HepG2 (cell line): Measurements from ENCODE around the gene POLR1G. TPM values are rescaled to one million over a fixed set of nuclear protein-coding genes. Genes with fewer than 3 reads are reported as not detected.

ENCODE experiments used
- DBP ChIP-seq: sonication (generic); formaldehyde crosslinking; IDR thresholded peaks from 2 replicates; pipeline ENCODE4 v1.4.0; 2020; ENCODE audit warnings: missing genetic modification reagents; ENCODE audit errors: not compliant biosample characterization
- EHMT2 ChIP-seq: fragments of 200-600 bp; sonication (generic); IDR thresholded peaks from 2 replicates; pipeline ENCODE4 v1.7.0; 2017; ENCODE audit warnings: antibody characterized with exemption, low read depth, low read length, borderline replicate concordance
- FOXP1 ChIP-seq, 2 experiments: fragments of 450-650 bp in 1 of 2; IDR thresholded peaks; 2 replicates each; pipeline ENCODE4 v1.6.1; 2017 to 2018; ENCODE audit warnings: antibody characterized with exemption in 1 of 2
- GABPA ChIP-seq, 2 experiments: IDR thresholded peaks; 2 replicates each; pipeline ENCODE4 v1.6.1; 2011 to 2016; ENCODE audit warnings: low read depth in 2 of 2, low read length in 1 of 2, missing biosample characterization in 1 of 2, missing genetic modification characterization in 1 of 2
- KDM1A ChIP-seq: IDR thresholded peaks from 2 replicates; pipeline ENCODE4 v1.6.1; 2016; ENCODE audit warnings: missing compliant biosample characterization
- LCORL ChIP-seq, 2 experiments: fragments of 450-650 bp in 1 of 2; sonication (generic) in 1 of 2; formaldehyde crosslinking in 1 of 2; IDR thresholded peaks; 2 replicates each; pipeline versions ENCODE4 v1.5.0 to v1.6.1; 2017 to 2020; ENCODE audit warnings: antibody characterized with exemption in 1 of 2, missing genetic modification reagents in 1 of 2
- MBD4 ChIP-seq: IDR thresholded peaks from 2 replicates; pipeline ENCODE4 v1.6.1; 2012; ENCODE audit warnings: low read length, inconsistent platforms, borderline replicate concordance
- NFIB ChIP-seq: sonication (generic); formaldehyde crosslinking; IDR thresholded peaks from 2 replicates; pipeline ENCODE4 v1.9.0; 2021; ENCODE audit warnings: missing genetic modification reagents, mild to moderate bottlenecking, borderline replicate concordance
- NFKBIZ ChIP-seq: IDR thresholded peaks from 2 replicates; pipeline ENCODE4 v1.6.1; 2018; ENCODE audit warnings: missing genetic modification reagents, missing compliant biosample characterization
- PBX3 ChIP-seq: sonication (generic); formaldehyde crosslinking; IDR thresholded peaks from 2 replicates; pipeline ENCODE4 v1.8.1; 2023; ENCODE audit warnings: missing genetic modification reagents, inconsistent platforms, borderline replicate concordance
- SATB2 ChIP-seq: sonication (generic); formaldehyde crosslinking; IDR thresholded peaks from 2 replicates; pipeline ENCODE4 v1.5.0; 2020; ENCODE audit warnings: missing genetic modification reagents
- SIX1 ChIP-seq: sonication (generic); formaldehyde crosslinking; IDR thresholded peaks from 2 replicates; pipeline ENCODE4 v1.4.0; 2020; ENCODE audit warnings: missing genetic modification reagents, borderline replicate concordance
- TBP ChIP-seq: sonication (generic); formaldehyde crosslinking; IDR thresholded peaks from 2 replicates; pipeline ENCODE4 v1.5.0; 2020; ENCODE audit warnings: missing genetic modification reagents
- U2AF2 ChIP-seq: fragments of 200-400 bp; formaldehyde crosslinking; IDR thresholded peaks from 2 replicates; pipeline ENCODE4 v1.6.1; 2017; ENCODE audit warnings: low read depth, mild to moderate bottlenecking, low read length
- ZC3H13 ChIP-seq: sonication (generic); formaldehyde crosslinking; IDR thresholded peaks from 2 replicates; pipeline ENCODE4 v1.8.1; 2023; ENCODE audit warnings: mild to moderate bottlenecking, missing genetic modification reagents, moderate library complexity
- ZMYM3 ChIP-seq: sonication (generic); formaldehyde crosslinking; IDR thresholded peaks from 2 replicates; pipeline ENCODE4 v1.5.1; 2020; ENCODE audit warnings: mild to moderate bottlenecking, missing genetic modification reagents
- ZNF136 ChIP-seq: sonication (generic); formaldehyde crosslinking; IDR thresholded peaks from 2 replicates; pipeline ENCODE4 v1.8.1; 2022; ENCODE audit warnings: low read depth, mild to moderate bottlenecking, moderate library complexity, missing genetic modification reagents
- ZNF414 ChIP-seq: sonication (generic); formaldehyde crosslinking; IDR thresholded peaks from 2 replicates; pipeline ENCODE4 v1.5.0; 2020; ENCODE audit warnings: missing genetic modification reagents
- ZNF44 ChIP-seq: sonication (generic); formaldehyde crosslinking; IDR thresholded peaks from 2 replicates; pipeline ENCODE4 v1.5.1; 2020; ENCODE audit warnings: mild to moderate bottlenecking, missing genetic modification reagents
- ZNF776 ChIP-seq: sonication (generic); formaldehyde crosslinking; IDR thresholded peaks from 2 replicates; pipeline ENCODE4 v1.4.0; 2020; ENCODE audit warnings: mild to moderate bottlenecking, missing genetic modification reagents
- ZNF83 ChIP-seq: sonication (generic); formaldehyde crosslinking; IDR thresholded peaks from 2 replicates; pipeline ENCODE4 v1.4.0; 2020; ENCODE audit warnings: missing genetic modification reagents, mild to moderate bottlenecking, borderline replicate concordance
- polyA plus RNA-seq, 8 experiments: library from polyadenylated mRNA; depleted of rRNA in 3 of 8; stranded (reverse) in 7 of 8; unstranded in 1 of 8; fragments of >200 nt; fragmentation: Illumina TruSeq in 4 of 8; extraction: Trizol in 4 of 8; gene quantifications; 2 replicates each; pipeline versions ENCODE4 v1.2.1 to v1.2.3, GENCODE V29; 2011 to 2016; ENCODE audit warnings: low read depth in 4 of 8, missing spikeins in 1 of 8, mixed read lengths in 1 of 8; ENCODE audit not compliant: insufficient read depth in 1 of 8
- total RNA-seq, 5 experiments: library from RNA; depleted of rRNA; stranded (reverse); fragments of >200 nt; fragmentation: Illumina TruSeq; extraction: Trizol; gene quantifications; 2 replicates each; pipeline ENCODE4 v1.2.3, GENCODE V29; 2016; ENCODE audit warnings: low read depth in 1 of 5
- TF ChIP-seq, protein P1 (sequence below): IDR thresholded peaks from 2 replicates; pipeline ENCODE4 v1.6.1; 2016; ENCODE audit warnings: low read depth, borderline replicate concordance
- TF ChIP-seq, protein P2 (sequence below): sonication (generic); formaldehyde crosslinking; IDR thresholded peaks from 2 replicates; pipeline ENCODE4 v1.4.0; 2020; ENCODE audit warnings: missing genetic modification reagents, borderline replicate concordance
- TF ChIP-seq, protein P3 (sequence below): sonication (generic); formaldehyde crosslinking; IDR thresholded peaks from 2 replicates; pipeline ENCODE4 v1.4.0; 2020; ENCODE audit warnings: mild to moderate bottlenecking, missing genetic modification reagents

The POLR1G gene
- total and polyA plus RNA-seq, 2 of the 13 experiments (the other 11 are each of a cell fraction or from before 2014, with no cell fraction given) = 3.5 to 20.8 TPM

DNA sequence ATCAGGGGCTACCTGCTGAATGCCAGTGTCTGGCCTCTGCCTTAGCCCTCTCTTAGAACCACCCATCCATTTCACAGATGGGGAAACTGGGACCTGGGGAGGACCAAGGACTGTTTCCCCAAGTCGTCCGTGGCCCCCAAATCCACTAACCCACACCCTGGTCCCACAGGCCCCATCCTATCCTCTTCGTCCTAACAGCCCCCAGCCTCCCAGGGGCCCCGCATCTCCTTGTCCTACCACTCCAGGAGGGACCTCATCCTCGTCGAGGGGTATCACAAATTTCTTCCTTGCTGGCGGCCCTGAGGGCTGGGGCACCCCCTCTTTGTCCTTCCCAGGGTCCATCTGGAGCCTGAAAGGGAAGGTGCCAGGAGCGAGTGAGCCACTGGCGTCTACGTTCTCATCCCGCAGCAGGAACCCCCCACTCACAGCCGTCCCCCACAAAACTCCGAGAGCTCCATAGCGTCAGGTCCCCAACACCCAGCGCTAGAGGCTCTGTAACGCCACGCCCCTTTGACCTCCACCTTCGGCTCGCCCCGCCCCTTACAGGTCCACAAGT is 16.7 kb downstream of the POLR1G start (continued):
- TF ChIP-seq ZNF136 (0 out of 2 replicates have a peak, but pooled peaks have one; percentile 5), ZNF776 (peak; percentile 78; the same call in 1 of the 2 replicates), ZC3H13 (CRISPR knock-in tag) (no peak), NFIB (no peak), EHMT2 (no peak), SATB2 (CRISPR knock-in tag) (no peak), DBP (CRISPR knock-in tag) (no peak), FOXP1 (IDR thresholded peaks at IDR 0.05) (no peak), FOXP1 (CRISPR knock-in tag; IDR thresholded peaks at IDR 0.05) (no peak), ZMYM3 (CRISPR knock-in tag) (no peak), SIX1 (CRISPR knock-in tag) (no peak), KDM1A (CRISPR knock-in tag) (no peak), PBX3 (CRISPR knock-in tag) (no peak), GABPA (IDR thresholded peaks at IDR 0.05; ENCODE audit: low read depth, low read length) (no peak), GABPA (CRISPR knock-in tag; IDR thresholded peaks at IDR 0.05; ENCODE audit: low read depth) (no peak), ZNF83 (CRISPR knock-in tag) (no peak), ZNF44 (CRISPR knock-in tag) (no peak), ZNF414 (CRISPR knock-in tag) (no peak), NFKBIZ (CRISPR knock-in tag) (no peak), LCORL (IDR thresholded peaks at IDR 0.05) (no peak), LCORL (CRISPR knock-in tag; IDR thresholded peaks at IDR 0.05) (no peak; the same call in 1 of the 2 replicates), MBD4 (no peak), TBP (no peak), U2AF2 (no peak)
- TF ChIP-seq, protein P1, sequence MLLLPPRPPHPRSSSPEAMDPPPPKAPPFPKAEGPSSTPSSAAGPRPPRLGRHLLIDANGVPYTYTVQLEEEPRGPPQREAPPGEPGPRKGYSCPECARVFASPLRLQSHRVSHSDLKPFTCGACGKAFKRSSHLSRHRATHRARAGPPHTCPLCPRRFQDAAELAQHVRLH (CRISPR knock-in tag) = no peak
- TF ChIP-seq, protein P2, sequence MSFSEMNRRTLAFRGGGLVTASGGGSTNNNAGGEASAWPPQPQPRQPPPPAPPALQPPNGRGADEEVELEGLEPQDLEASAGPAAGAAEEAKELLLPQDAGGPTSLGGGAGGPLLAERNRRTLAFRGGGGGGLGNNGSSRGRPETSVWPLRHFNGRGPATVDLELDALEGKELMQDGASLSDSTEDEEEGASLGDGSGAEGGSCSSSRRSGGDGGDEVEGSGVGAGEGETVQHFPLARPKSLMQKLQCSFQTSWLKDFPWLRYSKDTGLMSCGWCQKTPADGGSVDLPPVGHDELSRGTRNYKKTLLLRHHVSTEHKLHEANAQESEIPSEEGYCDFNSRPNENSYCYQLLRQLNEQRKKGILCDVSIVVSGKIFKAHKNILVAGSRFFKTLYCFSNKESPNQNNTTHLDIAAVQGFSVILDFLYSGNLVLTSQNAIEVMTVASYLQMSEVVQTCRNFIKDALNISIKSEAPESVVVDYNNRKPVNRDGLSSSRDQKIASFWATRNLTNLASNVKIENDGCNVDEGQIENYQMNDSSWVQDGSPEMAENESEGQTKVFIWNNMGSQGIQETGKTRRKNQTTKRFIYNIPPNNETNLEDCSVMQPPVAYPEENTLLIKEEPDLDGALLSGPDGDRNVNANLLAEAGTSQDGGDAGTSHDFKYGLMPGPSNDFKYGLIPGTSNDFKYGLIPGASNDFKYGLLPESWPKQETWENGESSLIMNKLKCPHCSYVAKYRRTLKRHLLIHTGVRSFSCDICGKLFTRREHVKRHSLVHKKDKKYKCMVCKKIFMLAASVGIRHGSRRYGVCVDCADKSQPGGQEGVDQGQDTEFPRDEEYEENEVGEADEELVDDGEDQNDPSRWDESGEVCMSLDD (CRISPR knock-in tag) = peak; percentile 47; the same call in 1 of the 2 replicates
- TF ChIP-seq, protein P3, sequence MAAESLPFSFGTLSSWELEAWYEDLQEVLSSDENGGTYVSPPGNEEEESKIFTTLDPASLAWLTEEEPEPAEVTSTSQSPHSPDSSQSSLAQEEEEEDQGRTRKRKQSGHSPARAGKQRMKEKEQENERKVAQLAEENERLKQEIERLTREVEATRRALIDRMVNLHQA (CRISPR knock-in tag) = no peak
